Ovary (tissue), 3 donors: Measurements from ENCODE around the gene CREB1.

Experiments used
- EP300 ChIP-seq: sonication (generic); formaldehyde crosslinking; IDR thresholded peaks from one replicate; pipeline ENCODE4 v1.6.1; 2017; ENCODE audit warnings: antibody characterized with exemption
- POLR2A ChIP-seq: fragments of 450-650 bp; IDR thresholded peaks from one replicate; pipeline ENCODE4 v1.6.1; 2017; ENCODE audit warnings: antibody characterized with exemption, mild to moderate bottlenecking, moderate library complexity
- TF ChIP-seq, protein P1 (sequence below), 3 donors: fragments of 450-650 bp in 2 of 3; fragments of 200-600 bp in 1 of 3; IDR thresholded peaks; one replicate each; pipeline versions ENCODE4 v1.5.1 to v1.8.0; 2016 to 2022; ENCODE audit warnings: antibody characterized with exemption in 3 of 3, mild to moderate bottlenecking in 1 of 3
- donor health status: DM: no; HTN: no; CAD: no.

GRCh38 chr2:207603486-207603885 lies 73.7 kb downstream of the CREB1 start:
- TF ChIP-seq, protein P1, sequence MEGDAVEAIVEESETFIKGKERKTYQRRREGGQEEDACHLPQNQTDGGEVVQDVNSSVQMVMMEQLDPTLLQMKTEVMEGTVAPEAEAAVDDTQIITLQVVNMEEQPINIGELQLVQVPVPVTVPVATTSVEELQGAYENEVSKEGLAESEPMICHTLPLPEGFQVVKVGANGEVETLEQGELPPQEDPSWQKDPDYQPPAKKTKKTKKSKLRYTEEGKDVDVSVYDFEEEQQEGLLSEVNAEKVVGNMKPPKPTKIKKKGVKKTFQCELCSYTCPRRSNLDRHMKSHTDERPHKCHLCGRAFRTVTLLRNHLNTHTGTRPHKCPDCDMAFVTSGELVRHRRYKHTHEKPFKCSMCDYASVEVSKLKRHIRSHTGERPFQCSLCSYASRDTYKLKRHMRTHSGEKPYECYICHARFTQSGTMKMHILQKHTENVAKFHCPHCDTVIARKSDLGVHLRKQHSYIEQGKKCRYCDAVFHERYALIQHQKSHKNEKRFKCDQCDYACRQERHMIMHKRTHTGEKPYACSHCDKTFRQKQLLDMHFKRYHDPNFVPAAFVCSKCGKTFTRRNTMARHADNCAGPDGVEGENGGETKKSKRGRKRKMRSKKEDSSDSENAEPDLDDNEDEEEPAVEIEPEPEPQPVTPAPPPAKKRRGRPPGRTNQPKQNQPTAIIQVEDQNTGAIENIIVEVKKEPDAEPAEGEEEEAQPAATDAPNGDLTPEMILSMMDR (IDR thresholded peaks at IDR 0.05), result no peak
- TF ChIP-seq POLR2A, result no peak
- no peak for TF ChIP-seq EP300
